GM19467 (cell line): ENCODE measurements around the gene SGCE.

Experiments
- ATAC-seq: cut with Tn5 transposase; IDR thresholded peaks from one replicate; pipeline ENCODE4 v1.9.1; 2021; ENCODE audit warnings: mild to moderate bottlenecking, moderate library complexity; ENCODE audit not compliant: unreplicated experiment

Gene SGCE

DNA sequence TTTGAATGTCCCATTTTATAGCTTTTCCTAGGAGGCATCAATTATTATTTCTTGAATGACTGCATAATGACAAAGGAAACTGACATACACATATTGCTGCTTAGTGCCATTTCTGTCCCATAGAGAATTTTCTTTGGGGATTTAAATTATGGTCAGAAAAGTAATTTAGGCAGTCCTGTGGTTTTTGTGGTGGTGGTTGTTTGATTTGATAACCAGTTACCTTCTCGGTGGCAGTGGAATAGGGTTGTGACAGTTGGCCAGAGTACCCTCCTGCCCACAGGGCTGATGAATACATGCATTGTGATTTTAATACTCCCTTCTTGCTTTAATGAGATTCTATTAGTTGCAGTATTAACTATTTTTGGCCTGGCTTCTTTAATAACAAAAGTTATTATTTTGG lies 6.6 kb upstream of the SGCE start:
- ATAC-seq = no peak

DNA sequence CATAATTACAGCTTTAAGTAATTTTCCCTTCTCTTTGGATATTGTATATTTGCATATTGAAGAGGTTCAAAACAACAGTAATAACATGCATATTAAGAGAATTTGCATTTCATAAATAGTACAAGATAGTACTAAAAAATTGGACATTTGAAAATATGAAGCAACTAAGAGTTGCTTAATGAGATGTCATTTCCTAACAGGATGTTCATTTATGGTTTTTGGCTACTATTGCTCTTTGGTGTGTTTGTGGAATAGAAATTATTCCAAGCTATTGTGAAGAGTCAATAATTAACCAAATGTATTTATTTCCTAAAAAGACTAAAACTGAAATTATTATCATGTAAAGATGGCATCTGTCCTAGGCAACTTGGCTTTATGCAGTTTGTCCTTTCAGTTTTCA lies 4.1 kb upstream of the SGCE start:
- no peak for ATAC-seq

DNA sequence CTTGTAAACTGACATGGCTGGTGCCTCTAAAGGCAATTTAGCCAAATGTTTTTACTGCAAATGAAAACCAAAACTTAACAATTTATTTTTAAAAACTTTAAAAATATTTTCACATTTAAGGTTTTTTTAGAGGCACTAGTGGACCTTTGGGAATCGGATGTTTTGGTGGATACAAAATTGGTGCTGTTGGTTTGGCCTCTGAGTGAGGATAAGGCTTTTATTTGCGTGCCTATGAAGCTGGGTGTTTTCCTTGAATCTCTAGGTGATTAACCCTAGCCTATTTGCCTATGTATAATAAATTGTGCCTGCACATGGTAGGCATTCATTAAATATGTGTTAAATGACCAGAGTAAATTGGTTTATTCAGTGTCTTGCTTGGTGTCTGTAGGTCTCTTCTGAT lies 2.9 kb upstream of the SGCE start:
- no peak for ATAC-seq

GRCh38 chr7:94657771-94658693 lies 2.1 kb upstream of the SGCE start:
- ATAC-seq = peak; percentile 84

- ATAC-seq = no peak
Observed at GRCh38 chr7:94656925-94657731, 1.2 kb upstream of the SGCE start.

GRCh38 chr7:94656658-94656924 lies 658 bp upstream of the SGCE start:
- no peak for ATAC-seq

DNA sequence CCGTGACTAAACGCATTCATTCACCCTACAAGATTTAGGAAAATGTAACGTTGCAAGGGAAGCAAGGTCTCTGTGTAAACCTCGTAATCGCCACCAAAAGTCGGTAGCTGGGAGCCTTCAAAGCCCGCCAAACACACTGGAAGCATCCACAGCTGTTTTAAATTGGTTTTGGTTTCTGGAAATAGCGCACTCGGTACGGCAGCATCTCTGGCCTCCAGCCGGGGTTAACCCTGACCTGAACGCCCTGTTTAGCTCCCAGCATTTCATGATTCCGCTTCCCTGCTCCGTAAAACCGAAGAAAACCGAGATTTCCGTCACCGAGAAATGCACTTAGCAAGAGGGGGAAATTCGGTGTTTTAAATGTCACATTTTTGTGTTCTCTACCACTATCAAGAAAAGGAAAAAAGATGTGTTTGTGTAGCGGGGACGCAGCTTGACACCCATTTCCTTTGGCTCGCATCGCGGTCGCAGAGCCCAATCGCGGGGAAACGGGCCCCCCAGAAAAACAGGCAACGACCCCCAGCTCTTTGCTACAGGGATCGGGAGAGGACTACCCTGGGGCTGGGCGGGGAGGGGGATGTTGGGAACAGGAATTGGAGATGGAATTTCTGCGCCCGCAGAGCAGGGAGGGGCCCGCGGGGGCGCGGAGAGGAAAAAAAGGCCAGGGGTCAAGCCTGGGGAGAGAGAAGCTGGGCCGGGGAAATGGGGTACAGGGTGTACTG lies 646 bp downstream of the SGCE start:
- no peak for ATAC-seq

GRCh38 chr7:94654783-94655125 lies 1.2 kb downstream of the SGCE start:
- no peak for ATAC-seq

DNA sequence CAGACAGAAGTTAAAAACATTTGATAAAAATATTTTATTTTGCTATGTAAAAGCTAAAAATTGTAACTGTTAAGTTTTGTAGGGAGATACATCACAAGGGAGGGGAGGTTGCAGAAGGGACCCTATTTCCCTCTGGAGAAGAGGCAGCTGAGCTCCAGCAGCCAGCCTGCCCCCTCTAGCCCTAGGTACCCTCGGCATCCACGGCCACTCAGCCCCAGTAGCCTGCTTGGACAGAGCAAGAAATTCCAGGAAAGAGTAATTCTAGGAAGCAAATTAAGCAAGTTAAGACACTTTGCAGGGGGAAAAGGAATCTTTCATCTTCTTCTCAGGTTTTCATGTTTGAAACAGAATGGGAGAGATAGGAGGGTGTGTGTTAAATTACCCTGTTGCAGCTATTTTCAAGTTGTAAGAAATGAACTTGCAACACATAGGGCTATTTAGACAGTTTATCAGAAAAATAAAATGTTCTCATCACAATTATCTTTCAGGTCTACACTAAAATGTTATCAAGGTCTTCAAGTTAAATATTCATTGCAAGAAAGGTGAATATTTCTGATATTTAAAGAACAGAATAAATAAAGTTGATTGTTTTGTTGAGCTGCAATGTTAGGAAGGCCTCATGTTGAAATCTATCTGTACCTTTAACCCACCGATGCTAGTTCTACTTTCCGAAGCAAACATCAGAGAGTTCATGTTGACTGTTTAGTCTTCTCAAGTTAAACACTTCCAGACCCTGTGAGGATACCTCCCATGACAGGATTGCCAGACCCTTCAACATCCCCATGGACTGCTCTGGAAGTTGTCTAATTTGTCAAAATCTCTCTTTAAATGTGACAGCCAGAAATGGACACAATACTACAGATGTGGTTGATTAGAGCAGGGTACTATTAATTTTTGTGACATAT lies 5.5 kb downstream of the SGCE start:
- ATAC-seq = no peak

GRCh38 chr7:94649450-94649849 lies 6.5 kb downstream of the SGCE start:
- peak; percentile 76 for ATAC-seq

DNA sequence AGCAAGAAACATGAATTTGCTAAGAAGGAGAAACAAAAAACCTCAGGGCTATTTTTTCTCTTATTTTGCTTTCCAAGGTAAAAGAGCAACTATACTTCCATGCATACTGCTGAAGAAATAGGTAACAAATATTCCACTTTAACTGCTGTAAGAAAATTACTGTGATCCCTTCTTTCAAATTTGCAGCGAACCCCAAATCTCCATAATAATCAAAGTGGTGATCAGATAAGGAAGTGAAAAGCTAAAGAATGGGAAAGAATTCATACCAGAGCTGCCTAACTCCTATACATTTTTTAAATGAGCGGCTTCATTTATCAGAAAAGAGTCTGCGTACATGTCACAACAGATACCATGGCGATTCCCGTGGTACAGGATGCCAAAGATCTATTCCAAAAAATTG lies 7.2 kb downstream of the SGCE start:
- no peak for ATAC-seq

GRCh38 chr7:94647295-94647694 lies 8.6 kb downstream of the SGCE start:
- no peak for ATAC-seq

- ATAC-seq = no peak
Observed at GRCh38 chr7:94643771-94644545, 12.0 kb downstream of the SGCE start.

- no peak for ATAC-seq
Observed at GRCh38 chr7:94642838-94643653, 12.9 kb downstream of the SGCE start.

- ATAC-seq = no peak
Observed at GRCh38 chr7:94639384-94639783, 16.5 kb downstream of the SGCE start.

DNA sequence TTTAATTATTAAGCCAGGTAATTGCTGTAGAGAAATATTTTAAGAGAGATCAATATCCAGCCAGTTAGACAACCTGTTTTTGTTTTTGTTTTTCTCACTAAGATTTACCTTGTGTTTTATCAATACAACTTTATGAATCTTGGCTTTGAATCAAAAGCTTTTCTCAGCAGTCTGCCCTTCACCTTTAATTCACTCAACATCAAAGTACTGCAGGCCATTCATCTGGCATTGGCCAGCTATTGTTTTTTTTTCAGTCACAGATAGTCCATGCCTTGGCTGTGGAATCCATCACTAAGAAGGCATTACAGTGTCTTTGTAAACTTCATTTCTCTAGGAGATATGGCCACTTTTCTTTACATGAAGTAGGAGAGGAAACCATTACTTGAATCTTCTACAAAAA lies 20.2 kb downstream of the SGCE start:
- no peak for ATAC-seq

DNA sequence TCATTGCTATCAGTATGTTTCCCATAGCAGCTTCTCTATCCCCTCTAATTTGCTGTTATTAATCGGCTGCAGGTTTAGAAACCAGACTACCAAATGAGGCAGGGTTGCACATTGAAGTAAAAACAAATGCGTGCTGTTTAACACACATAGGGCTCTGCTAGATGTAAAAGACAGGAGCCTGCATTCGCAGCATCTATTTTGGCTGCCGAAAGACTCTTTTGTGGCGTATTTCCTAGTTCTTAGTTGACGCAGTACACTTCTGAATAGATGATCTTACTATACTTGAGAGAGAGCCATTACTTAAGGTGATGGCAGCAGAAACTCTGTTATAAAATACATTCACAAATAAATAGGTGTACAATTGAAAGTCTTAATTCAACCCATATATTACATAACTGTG lies 21.4 kb downstream of the SGCE start:
- ATAC-seq = no peak

GRCh38 chr7:94633687-94634086 lies 22.2 kb downstream of the SGCE start:
- ATAC-seq = no peak

GRCh38 chr7:94633014-94633341 lies 23.0 kb downstream of the SGCE start:
- ATAC-seq = no peak
